ENCODE measurements around the gene ACOT7. TPM values are rescaled to one million over a fixed set of nuclear protein-coding genes. Genes with fewer than 3 reads are reported as not detected.

ACOT7 gene
- total RNA-seq, 4 donors from 2014 or later: 23.5 to 50.7 (median 39.0) TPM

DNA sequence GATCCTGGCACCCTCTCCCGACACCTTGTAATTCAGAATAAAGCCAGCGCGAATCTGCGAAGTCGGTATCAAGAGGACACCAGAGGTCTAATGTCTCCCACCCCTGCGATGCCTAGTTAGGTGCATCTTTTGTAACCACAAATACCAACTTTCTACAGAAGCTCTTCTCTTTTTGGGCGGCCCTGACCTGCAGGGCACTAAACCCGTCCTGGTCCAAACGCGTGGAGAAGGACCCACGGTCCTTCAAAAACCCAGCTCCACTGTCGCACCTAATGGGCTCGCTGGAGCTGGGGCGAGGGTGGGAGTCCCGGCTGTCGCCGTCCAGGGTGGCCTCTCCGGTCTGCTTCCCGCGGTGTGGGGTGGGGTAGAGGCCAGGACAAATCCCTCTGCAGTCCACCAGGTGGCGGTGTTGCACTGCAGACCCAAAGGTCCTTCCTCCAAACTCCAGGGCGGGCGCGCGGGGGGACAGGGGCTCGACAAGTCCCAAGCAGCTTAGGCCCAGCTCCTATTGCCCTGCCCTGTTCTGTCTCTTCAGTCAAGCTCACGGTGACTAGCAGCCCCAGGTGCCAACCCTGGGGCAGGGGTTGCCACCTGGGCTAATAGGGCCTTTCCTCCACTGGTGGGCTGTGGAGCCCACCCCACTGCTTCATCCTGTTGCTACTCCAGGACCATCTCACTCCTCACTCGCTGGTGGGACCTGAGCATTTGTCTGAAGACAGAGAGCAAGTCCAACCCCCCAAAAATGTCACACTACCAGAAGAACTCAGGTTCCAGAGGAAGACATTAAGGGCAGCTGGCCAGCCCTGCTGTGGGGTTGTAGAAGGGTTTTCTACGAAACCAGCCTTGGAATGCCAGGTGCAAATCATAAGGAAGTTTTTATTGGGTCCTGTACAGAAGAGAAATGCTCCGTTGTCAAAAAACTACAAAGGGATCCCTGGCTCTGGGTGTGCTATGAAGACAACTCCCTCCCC, 146.8 kb downstream of the ACOT7 start:
- WGBS, 2 donors: 8 to 23% methylated on average over 3 to 14 of the region's 30 CpGs
- no peak for TF ChIP-seq POLR2A (IDR thresholded peaks at IDR 0.05)
- TF ChIP-seq, protein P1, sequence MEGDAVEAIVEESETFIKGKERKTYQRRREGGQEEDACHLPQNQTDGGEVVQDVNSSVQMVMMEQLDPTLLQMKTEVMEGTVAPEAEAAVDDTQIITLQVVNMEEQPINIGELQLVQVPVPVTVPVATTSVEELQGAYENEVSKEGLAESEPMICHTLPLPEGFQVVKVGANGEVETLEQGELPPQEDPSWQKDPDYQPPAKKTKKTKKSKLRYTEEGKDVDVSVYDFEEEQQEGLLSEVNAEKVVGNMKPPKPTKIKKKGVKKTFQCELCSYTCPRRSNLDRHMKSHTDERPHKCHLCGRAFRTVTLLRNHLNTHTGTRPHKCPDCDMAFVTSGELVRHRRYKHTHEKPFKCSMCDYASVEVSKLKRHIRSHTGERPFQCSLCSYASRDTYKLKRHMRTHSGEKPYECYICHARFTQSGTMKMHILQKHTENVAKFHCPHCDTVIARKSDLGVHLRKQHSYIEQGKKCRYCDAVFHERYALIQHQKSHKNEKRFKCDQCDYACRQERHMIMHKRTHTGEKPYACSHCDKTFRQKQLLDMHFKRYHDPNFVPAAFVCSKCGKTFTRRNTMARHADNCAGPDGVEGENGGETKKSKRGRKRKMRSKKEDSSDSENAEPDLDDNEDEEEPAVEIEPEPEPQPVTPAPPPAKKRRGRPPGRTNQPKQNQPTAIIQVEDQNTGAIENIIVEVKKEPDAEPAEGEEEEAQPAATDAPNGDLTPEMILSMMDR (IDR thresholded peaks at IDR 0.05): peak; percentile 94 to 99 (median 96)
- no peak overlapping the region for H3K4me3 ChIP-seq
- no peaks in the 10 kb centered on the region for H3K9me3 ChIP-seq
- peaks cover 23 to 100% (median 41%) of the 10 kb centered on the region in 4 donors for H3K27me3 ChIP-seq
- intact Hi-C loops (cut with DNase I): loop anchor here (2.0 to 10.0 kb wide), 2 partner anchors 96 to 202 kb away; partner anchors contain the start of gene KCNAB2
- peaks cover 28 to 56% (median 37%) of the 10 kb centered on the region in 3 donors for H3K4me1 ChIP-seq
- DNase-seq: no peak
- no peaks in the 10 kb centered on the region for H3K36me3 ChIP-seq
- no peak overlapping the region for H3K27ac ChIP-seq

DNA sequence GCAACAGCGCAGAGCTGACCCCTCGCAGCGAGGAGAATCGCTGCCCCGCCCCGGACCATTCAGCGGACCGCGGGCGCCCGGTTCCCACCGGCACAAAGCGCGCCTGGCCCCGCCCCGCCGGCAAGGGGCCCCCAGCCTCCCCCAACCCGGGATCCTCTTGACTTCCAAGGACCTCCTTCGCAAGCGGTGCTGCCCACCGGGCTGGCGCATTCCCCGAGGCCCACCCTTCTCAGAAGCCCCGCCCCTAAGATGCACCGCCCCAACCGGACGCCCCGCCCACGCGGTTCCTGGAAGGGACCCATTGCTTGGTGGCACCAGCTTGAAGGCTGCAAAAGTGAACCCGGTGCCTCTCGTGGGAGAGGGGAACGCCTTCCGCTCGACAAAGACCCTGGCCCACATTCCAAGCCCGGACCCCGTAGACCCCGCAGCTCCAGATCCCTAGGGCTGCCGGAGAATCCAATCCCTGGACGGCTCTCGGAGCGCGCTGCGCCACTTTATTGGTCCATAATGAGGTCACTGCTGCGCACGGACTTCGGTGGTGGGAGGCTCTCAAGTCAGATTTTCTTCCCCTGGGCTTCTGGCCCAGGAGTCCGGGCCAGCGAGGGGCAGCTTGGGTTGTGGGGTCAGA, 147.6 kb downstream of the ACOT7 start:
- DNase-seq: no peak
- Histone ChIP-seq H3K36me3 (no peaks in the 10 kb centered on the region), H3K4me3 (peak overlapping the region in 2 of 4 donors; percentile 18 to 37), H3K9me3 (no peaks in the 10 kb centered on the region), H3K4me1 (peaks cover 29 to 63% (median 40%) of the 10 kb centered on the region in 3 donors), H3K27me3 (peaks cover 25 to 100% (median 49%) of the 10 kb centered on the region in 4 donors), H3K27ac (no peak overlapping the region)
- TF ChIP-seq, protein P1 (IDR thresholded peaks at IDR 0.05): no peak
- TF ChIP-seq POLR2A (IDR thresholded peaks at IDR 0.05): no peak
- 3 to 24% methylated on average over 5 to 10 of the region's 49 CpGs for WGBS, 2 donors
- intact Hi-C loops (cut with DNase I): loop anchor here (2.0 to 10.0 kb wide), 2 partner anchors 97 to 201 kb away; partner anchors contain the start of gene KCNAB2

- Histone ChIP-seq H3K27ac (no peak overlapping the region), H3K4me1 (peaks cover 29 to 62% (median 40%) of the 10 kb centered on the region in 3 donors), H3K27me3 (peaks cover 25 to 100% (median 52%) of the 10 kb centered on the region in 4 donors)
These were observed 148.3 kb downstream of the ACOT7 start for GRCh38 chr1:6245086-6245868.

DNA sequence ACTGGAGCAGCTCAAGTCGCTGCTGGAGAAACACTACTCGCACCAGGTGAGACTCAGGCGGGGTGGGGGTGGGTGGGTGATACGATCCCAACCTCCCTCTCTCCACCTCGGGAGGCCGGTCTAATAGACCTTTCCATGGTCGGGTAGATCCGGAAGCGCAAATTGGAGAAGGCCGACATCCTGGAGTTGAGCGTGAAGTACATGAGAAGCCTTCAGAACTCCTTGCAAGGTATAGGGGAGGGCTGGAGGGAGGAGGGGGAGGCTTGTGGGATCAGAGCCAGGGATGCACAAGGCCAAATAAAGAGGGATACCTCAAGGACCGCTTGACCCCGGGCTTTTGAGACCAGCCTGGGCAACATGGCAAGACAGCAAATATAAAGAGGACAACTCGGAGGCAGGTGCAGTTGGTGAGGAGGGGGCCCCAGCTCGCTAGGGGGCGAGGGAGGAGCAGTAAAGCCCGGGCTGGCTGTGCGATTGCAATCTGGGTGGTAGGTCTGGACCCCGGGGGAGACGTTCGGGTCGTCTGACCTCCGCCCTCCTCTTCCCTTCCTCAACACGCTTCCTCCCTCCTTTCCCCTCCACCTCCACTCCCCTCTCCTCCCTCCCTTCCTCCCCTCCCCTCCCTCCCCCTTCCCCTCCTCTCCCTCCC, 149.0 kb downstream of the ACOT7 start:
- H3K36me3 ChIP-seq: no peaks in the 10 kb centered on the region
- no peaks in the 10 kb centered on the region for H3K9me3 ChIP-seq
- WGBS, 2 donors: 7 to 9% methylated on average over 18 to 24 of the region's 24 CpGs
- intact Hi-C loops (cut with DNase I): loop anchor here (10.0 kb wide), 1 partner anchor 200 kb away; the partner anchor contains the start of gene KCNAB2
- peaks cover 25 to 100% (median 52%) of the 10 kb centered on the region in 4 donors for H3K27me3 ChIP-seq
- H3K4me1 ChIP-seq: peaks cover 29 to 55% (median 35%) of the 10 kb centered on the region in 3 donors
- no peak overlapping the region for H3K27ac ChIP-seq
- no peak for TF ChIP-seq POLR2A (IDR thresholded peaks at IDR 0.05)
- TF ChIP-seq, protein P1 (IDR thresholded peaks at IDR 0.05): no peak
- H3K4me3 ChIP-seq: no peak overlapping the region
- DNase-seq: no peak

More at GRCh38 chr1:6245086-6245868, 148.3 kb downstream of the ACOT7 start:
- no peaks in the 10 kb centered on the region for H3K36me3 ChIP-seq
- 0 to 3% methylated on average over 2 to 6 of the region's 79 CpGs for WGBS, 2 donors
- peak overlapping the region in 2 of 4 donors; percentile 18 to 37 for H3K4me3 ChIP-seq
- DNase-seq: no peak
- TF ChIP-seq POLR2A (IDR thresholded peaks at IDR 0.05): no peak
- TF ChIP-seq, protein P1 (IDR thresholded peaks at IDR 0.05): peak; percentile 67 to 95 (median 88)
- H3K9me3 ChIP-seq: no peaks in the 10 kb centered on the region
- intact Hi-C loops (cut with DNase I): loop anchor here (10.0 kb wide), 1 partner anchor 200 kb away; the partner anchor contains the start of gene KCNAB2

Measured in esophagus squamous epithelium (tissue), 5 donors.